ENCODE measurements around the gene NUP50.
"Not testable (repeated sequence)": the region's sequence is repeated elsewhere in the genome, so short reads cannot be mapped to it uniquely, and the experiment has no call there.

NUP50 gene

DNA sequence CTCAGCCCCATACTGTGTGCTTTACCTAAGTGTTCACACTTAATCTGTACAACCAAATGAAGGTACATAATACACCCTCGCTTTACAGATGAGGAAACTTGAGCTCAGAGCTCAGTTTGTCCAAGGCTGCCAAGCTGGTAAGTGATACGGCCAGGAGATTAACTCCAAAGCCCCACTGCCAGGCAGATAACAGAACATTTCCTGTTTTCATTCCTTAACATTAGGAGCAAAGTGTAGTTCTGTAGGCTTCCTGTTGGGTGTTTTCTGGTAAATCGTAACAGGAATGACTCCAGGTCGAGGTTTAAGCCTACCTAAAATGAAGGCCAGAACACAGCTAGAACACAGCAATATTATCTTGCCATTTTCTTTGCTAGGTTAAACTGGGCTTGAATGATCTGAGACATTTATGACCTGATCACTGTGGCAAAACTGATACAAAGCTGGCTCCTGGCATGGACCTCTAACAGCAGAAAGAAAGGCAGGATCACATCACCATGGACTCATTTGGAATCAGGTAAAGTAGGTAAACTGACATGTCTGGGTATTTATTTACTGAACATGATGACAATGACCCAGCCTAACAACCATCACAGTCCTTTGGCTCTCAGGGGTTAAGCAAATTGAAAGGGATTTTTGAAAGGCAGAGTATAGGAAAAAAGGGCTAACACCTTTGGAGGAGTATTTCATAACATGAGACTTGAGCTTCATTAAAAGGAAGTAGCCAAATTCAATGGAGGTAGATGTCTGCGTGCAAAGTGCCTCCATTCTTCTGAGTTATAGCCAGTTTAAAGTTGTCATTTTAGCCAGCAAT lies 3.9 kb upstream of the NUP50 start:
- DNase-seq (ENCODE audit: low read depth in 2 of 2): no peak

DNA sequence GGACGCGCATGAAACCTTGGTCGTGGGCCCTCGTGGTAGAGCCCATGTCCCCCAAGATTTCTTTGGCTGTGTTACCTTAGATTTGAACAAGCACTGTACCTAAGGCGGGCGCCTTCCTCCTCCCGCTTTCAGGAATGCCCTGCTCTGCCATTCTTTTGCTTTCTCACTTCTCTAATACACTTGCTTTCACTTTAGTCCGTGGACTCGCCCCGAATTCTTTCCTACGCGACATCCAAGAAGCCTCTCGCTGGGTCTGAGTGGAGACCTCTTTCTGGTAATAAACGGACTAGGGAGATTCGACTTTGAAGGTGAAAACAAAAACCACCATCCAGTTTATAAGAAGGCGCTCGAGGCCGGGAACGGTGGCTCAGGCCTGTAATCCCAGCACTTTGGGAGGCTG lies 1.2 kb upstream of the NUP50 start:
- no peak for DNase-seq (ENCODE audit: low read depth in 2 of 2)

DNA sequence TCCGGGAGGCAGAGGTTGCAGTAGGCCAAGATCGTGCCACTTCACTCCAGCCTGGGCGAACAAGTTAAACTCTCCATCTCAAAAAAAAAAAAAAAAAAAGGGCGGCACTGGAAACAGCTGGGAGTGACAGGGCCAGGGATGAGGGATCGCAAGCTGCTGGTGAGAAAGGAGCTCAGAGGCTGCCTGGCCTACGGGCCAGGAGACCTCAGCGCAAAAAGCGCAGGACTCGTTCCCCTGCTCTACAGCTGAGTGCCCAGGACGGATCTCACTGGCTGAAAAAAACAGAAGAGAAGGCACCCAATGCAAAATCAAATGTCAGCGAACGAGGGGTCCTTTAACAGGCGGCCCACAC lies 650 bp upstream of the NUP50 start:
- no peak for DNase-seq (ENCODE audit: low read depth in 2 of 2)

DNA sequence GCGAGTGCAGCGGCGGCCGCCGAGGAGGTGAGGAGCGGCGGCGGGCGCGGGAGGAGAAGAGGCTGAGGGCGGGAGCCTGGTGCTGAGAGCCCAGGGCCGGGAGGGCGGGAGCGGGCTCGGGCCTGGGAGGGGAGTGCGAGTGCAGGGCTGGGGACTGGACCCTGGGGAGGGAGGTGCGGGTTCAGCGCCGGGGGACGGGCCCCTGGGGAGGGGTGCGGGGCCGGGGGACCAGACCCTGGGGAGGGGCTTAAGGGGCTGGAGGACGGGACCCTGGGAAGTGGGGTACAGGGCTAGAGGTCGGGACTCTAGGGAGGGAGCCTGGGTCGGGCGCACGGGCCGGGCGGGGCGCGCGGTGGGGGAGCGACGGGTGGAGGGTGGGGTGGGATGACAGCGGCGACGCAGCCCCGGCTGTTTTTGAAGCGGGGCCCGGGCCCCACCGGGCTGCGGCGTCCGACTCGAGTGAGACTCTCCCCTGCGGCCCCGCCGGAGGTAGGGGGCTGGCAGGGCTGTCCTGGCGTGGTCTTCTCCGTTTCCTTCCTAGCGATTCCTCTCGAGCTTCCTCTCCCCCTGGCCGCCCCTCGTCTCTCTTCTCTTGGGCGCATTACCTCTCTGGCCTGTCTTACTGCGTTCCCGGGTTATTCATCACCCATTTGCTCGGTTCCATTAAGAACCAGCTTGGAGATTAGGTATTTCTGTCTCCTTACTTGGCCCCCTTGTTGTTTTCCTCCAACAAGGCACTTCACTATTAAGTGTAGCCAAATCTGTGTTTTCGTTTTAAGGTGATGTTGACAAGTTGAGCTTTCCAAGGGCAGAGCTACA lies 754 bp downstream of the NUP50 start:
- peak in 1 of 2 donors; percentile 35 for DNase-seq (ENCODE audit: low read depth in 2 of 2)

DNA sequence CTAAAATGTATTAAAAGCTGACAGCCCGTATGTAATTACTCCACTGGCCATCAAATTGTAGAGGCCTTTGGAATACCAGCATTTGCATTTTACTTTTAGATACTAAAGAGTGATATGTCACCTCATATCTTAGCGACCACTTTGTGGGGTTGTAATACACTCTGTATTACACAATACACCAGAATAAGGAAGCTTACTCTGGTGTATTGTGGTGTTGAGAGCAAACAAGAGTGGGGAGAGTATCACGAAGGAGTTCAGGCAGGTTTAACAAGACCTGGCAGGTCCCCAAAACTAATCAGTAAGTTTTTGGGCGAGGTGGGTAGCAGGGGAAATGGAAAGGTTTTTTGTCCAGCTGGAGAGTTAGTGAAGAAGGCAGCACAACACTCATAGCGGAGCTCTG lies 3.2 kb downstream of the NUP50 start:
- no peak for DNase-seq (ENCODE audit: low read depth in 2 of 2)

DNA sequence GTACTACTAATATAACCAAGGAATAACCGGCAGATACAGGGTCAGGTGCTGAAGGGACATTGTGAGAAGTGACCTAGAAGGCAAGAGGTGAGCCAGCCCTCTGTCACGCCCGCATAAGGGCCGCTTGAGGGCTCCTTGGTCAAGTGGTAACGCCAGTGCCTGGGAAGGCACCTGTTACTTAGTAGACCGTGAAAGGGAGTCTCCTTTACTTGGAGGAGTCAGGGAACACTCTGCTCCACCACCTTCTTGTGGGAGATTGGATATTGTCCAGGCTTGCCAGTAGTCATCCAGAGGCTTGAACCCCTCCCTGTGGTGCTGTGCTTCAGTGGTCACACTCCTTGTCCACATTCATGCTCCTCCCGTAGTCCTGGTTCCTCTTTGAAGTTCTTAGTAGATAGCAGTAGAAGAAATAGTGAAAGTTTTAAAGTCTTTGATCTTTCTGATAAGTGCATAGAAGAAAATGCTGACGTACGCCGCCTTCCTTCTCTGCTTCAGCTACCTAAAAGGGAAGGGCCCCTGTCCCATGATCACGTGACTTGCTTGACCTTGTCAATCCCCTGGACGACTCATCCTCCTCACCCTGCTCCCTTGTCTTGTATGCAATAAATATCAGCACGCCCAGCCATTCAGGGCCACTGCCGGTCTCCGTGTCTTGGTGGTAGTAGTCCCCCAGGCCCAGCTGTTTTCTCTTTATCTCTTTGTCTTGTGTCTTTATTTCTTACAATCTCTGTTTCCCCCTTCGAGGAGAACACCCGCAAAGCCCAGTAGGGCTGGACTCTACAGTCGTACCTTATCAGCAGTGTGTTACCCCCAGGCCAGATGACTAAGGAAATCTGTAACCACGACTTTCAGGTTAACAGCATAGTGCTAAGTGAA lies 6.1 kb downstream of the NUP50 start:
- no peak for DNase-seq (ENCODE audit: low read depth in 2 of 2)

DNA sequence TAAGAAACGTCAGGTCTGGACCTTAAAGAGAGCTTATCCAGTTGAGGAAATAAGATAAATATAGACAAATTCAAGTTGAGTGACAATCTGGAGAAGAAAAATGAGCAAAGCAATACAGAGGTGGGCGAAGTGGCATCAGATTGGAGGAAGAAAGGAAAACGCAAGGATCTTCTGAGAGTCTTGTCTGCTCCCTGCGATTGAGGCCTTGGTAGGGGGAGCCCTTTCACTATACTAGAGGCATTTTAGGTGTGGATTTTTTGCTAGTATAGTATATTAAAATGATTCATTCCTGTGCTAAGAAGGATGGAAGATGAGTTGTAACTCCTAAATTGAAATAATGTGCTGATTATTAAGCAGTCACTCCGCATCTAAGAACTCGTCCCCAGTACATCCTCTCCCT lies 8.1 kb downstream of the NUP50 start:
- no peak for DNase-seq (ENCODE audit: low read depth in 2 of 2)

DNA sequence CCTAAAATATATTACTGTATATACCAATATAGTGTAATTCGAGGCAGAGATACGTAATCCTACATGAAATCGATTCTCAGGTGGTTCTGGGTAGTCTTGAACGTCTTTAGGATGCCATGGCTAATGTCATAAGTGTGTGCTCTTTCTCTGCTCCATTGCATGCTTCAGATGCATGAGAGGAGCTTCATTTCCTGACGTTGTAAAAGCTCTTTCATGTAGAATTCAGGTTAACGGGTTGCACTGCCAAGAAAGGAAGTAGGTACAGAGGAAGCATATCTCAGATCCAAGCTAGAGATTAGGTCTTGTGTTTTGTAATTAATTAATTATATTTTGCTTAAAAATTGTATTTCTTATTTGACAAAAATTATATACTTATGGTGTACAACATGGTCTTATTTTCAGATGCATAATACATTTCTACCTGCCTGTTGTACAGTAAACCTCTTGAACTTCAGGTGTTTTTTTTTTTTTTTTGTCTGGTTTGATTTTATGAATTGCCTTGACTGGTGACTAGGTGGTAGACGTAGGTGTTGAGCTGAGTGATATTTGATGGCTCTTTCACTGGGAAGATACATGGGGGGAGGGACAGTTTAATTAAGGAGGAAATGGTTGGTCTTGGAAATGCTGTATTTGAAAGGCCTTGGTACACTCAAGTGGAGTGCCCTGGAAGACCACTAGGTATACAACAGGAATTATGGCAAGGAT lies 9.3 kb downstream of the NUP50 start:
- DNase-seq (ENCODE audit: low read depth in 2 of 2): no peak

DNA sequence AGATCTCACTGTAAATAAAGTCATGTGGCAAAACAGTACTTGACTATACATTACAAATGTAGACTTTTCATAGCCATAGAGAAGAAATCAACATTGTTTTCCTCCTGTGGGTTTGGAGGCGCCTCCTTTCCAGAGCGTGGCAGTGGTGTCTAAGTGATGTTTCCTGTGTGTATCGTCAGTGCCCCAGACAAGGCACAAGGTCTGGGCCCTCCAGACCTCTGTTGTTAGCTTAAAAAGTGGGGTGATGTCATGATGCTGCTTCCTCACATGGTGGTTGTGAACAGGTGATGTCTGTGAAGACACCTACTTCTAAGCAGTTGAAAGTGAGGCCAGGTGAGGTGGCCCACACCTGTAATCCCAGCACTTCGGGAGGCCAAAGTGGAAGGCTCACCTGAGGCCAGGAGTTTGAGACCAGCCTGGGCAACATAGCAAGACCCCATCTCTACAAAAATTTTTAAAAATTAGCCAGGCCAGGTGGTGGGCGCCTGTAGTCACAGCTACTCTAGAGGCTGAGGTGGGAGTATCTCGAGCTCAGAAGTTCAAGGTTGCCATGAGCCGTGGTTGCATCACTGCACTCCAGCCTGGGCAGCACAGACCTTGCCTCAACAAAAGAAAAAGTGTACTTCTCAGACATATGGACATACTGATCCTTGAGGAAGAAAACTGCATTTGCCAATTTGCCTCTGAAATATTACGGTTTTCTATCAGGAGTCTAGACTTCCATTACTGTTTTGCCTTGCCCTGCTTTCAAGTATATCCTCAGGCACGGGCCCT lies 15.7 kb downstream of the NUP50 start:
- no peak for DNase-seq (ENCODE audit: low read depth in 2 of 2)

DNA sequence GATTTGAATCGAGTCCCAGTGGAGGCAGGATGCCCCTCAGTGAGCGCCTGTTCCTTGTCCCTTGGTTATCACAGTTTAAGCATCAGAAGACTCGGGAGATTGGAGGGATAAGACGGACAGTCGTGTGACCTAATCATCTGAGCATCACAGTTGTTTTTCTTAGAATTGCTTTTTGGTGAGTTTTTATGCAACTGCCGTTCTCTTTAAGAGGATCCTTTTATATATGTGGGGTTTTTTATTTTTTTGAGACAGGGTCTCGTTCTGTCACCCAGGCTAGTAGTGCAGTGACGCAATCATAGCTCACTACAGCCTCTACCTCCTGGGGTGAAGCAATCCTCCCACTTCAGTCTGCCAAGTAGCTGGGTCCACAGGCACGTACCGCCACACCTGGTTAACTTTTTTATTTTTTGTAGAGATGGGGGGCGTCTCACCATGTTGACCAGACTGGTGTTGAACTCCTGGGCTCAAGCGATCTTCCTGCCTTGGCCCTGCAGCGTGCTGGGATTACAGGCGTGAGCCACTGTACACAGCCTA lies 16.5 kb downstream of the NUP50 start:
- no peak for DNase-seq (ENCODE audit: low read depth in 2 of 2)

DNA sequence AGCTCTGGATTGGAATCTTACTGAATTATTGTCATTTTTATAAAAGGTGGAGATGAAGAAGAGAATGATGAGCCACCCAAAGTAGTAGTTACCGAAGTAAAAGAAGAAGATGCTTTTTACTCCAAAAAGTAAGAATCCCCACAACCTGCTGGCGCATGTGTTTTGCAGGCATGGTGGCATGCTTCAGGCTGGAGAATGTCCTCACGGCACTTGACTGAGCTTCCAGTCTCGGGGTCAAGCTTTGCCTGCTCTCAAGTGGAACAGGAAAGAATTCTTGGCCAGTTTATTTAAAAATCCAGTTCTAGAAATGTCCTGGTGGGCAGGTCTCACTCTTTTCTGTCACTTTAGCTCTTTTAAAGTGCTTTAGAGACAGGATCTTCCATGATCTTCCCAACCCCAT lies 17.5 kb downstream of the NUP50 start:
- no peak for DNase-seq (ENCODE audit: low read depth in 2 of 2)

DNA sequence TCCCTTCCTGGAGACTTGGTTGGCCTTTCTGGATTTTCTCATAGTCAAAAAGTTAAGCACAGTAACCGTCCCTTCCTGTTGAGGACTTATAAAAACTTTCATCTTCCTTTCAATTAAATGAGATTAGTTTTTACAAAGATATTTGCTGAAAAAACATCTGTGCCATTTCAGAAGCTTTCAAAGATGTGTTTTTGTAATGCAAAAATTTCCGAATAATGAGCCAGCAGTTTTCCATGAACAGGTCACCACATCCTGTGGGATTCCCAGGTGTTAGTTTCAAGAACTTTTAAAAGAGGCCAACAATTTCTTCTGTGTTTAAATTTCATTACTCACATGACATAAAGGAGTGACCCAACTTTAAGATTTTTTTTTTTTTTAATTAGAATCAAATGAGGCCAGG lies 18.0 kb downstream of the NUP50 start:
- DNase-seq (ENCODE audit: low read depth in 2 of 2): no peak

DNA sequence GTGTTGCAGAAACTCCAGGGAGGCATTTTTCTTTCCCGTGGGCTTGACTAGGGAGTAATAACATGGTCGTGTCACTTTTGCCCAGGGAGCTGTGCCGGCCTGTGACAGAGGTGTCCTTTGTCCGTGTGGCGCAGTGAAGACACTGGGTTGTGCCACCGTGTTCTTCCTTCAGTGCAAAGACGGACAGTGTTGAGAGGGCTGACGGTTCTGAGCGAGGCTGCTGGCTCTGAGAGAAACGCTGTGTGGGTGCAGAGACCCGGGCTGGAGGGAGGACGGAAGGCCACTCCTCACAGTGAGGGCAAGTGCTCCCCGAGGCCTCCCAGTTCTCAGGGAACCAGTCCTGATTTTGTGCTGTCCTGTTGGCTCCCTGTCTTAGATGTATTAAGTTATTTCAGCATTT lies 20.2 kb downstream of the NUP50 start:
- DNase-seq (ENCODE audit: low read depth in 2 of 2): no peak

DNA sequence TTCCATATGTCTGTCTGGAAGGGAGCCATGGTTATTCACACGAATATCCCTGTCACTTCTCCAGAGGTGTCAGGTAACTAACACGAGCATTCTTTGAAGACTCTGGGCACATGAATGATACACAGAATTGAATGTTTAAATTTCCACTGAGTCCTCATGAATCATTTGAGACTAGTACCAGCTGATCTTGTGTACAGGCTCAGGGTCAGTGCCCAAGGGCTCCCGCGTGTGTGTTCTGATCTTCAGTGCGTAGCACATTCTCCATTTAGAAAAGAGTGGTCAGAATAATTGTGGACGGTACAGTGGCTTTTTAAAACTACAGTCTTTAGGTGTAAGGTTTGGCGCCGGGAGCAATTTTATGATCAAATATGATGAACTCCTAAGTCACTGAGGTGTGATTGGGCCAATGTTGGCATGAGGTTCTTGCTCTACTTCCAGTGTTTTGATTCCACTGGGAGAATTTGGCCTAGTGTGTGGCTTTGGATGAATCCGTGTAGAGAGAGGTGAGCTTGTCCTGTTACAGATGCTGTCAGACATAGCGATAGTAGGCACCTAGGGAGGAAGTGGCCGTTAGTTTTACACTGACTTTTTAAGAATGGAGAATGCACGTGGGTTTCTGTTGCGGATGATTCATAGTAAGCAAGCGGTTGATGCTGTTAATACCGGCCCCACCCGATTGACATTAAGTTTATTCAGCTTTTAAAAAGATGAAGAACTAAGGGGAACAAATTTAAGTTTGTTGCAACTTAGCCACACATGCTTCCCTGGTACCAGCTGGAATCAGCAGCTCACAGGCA lies 22.2 kb downstream of the NUP50 start:
- no peak for DNase-seq (ENCODE audit: low read depth in 2 of 2)

DNA sequence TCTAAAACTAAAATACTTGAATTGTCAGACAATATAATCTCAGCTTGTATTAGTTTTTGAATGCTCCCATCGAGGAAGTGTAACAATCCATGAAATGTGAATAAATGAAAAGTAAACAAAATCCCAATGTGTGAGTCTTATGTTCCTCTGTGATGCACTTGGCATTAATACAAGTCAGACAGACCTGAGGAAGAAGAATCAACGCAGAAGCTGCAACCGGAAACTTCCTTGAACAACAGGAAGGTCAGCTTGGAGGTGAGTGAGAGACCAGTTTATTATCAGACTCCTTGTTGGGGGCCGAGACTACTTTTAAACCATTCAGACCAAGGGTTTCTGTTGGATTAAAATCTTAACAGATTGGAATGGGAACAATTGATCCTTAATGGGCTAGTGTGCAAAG lies 24.2 kb downstream of the NUP50 start:
- DNase-seq (ENCODE audit: low read depth in 2 of 2): no peak

DNA sequence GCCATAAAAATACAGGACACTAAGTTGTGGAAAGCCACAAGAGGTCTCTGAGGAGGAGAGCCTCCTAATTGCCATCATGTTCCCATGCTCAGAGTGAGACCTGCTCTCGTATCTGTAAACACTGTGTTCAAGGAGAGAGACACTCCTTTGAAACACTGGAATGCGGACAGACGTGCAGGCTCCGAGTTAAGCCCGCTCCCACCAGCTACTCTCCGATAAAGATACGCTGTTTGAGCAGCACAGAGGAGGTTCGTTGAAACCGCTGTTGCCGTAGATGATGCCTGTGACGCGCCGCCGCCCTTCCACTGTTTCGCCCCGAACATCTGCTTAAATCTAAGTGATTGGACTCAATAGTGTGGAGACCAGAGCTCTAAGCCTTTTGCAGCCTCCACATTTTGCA lies 25.1 kb downstream of the NUP50 start:
- no peak for DNase-seq (ENCODE audit: low read depth in 2 of 2)

DNA sequence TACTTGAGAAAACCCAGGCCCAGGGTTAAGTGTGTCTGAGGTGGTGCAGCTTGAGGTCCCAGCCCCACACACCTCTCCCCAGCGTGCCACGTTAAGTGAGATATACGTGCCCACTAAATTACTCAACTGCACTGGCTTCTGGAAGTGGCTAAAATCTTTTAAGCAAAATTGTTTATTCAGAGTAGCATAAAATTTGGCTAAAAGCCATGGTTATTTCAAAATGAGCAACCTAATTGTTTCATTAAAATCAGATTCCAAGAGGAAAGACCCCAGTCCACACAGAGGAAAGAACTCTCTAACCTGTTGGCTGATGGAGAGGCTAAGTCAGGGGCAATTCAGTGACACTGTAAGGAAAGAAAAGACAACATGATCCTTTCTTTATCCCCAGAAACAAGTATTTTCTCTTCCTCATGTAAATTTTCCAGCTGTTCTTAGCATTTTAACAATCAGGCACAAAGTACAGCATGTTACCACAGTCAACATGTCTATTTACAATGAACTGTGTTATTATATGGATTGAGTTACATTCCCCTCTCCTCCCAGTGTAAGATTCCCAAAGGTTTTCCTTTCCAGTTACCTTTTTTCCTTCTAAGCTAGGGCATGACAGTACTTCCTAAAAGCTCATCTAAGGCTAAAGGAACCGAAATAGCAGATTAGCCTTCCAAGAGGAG lies 26.6 kb downstream of the NUP50 start:
- no peak for DNase-seq (ENCODE audit: low read depth in 2 of 2)

DNA sequence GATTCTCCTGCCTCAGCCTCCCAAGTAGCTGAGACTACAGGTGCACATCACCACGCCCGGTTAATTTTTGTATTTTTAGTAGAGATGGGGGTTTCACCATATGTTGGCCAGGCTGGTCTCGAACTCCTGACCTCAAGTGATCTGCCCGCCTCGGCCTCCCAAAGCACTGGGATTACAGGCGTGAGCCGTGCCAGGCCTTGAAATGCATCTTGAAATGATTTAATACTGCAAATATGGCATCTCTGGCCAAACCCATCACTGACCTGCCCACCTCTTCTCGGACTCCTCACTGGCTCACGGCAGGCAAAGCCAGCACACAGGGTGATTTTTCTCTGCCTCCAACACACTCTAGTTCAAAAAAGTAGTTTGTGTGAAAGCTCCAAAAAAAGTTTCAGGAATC lies 28.0 kb downstream of the NUP50 start:
- DNase-seq (ENCODE audit: low read depth in 2 of 2): not testable (repeated sequence)

DNA sequence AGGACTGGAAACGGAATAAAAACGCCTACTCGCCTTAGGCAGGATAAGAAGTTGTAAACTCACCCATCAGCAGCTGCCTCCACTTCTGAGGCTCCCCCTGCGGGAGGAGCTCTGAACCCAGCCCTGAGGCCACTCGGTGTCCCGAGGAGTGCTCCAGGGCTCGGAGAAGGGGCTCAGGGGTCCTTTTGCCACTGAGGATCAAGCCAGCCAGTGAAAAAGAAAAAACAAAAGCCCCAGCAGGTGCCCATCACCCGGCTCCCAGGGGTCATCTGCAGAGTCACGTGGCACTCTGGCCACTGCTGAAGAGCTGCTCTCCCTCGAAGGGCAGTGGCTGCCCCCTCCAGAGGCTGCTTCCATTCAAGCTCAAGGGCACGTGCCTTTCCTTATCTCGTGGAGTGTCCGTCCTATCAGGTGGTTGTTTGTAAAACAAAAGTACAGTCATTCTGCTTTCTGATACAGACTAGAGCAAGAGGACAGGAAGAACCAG lies 29.0 kb downstream of the NUP50 start:
- DNase-seq (ENCODE audit: low read depth in 2 of 2): no peak
